ENCODE measurements around the gene ADGRG1.
A peak's percentile ranks its signal among the peaks of the same experiment; 100 is the strongest.

Gene ADGRG1

GRCh38 chr16:57667048-57667525, 38.7 kb downstream of the ADGRG1 start:
- Histone ChIP-seq H3K27ac (ENCODE audit: extremely low read depth, low read depth, low read length) (no peak overlapping the region), H3K4me1 (ENCODE audit: control insufficient read depth, insufficient read depth, low read length) (no peaks in the 10 kb centered on the region), H3K36me3 (ENCODE audit: control insufficient read depth in 2 of 2, insufficient read depth in 1 of 2, low read length in 2 of 2) (no peaks in the 10 kb centered on the region), H3K9me3 (ENCODE audit: control insufficient read depth, insufficient read depth, low read depth, low read length) (no peaks in the 10 kb centered on the region), H3K4me3 (ENCODE audit: low read depth, low read length) (no peak overlapping the region)
- TF ChIP-seq, protein P1, sequence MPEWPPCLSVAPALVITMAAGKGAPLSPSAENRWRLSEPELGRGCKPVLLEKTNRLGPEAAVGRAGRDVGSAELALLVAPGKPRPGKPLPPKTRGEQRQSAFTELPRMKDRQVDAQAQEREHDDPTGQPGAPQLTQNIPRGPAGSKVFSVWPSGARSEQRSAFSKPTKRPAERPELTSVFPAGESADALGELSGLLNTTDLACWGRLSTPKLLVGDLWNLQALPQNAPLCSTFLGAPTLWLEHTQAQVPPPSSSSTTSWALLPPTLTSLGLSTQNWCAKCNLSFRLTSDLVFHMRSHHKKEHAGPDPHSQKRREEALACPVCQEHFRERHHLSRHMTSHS (tag by site-specific recombination; IDR thresholded peaks at IDR 0.05): no peak
- TF ChIP-seq ZNF132 (tag by site-specific recombination; IDR thresholded peaks at IDR 0.05; ENCODE audit: borderline replicate concordance) (no peak), ZEB2 (tag by site-specific recombination; IDR thresholded peaks at IDR 0.05) (no peak), MZF1 (tag by site-specific recombination; IDR thresholded peaks at IDR 0.05; ENCODE audit: borderline replicate concordance) (no peak), ZNF169 (tag by site-specific recombination; IDR thresholded peaks at IDR 0.05) (no peak), BCL6B (tag by site-specific recombination; IDR thresholded peaks at IDR 0.05) (no peak), MYNN (tag by site-specific recombination; IDR thresholded peaks at IDR 0.05; ENCODE audit: borderline replicate concordance) (no peak), SCRT2 (tag by site-specific recombination; IDR thresholded peaks at IDR 0.05) (no peak), ZNF2 (tag by site-specific recombination; IDR thresholded peaks at IDR 0.05) (no peak), ZNF10 (tag by site-specific recombination; IDR thresholded peaks at IDR 0.05) (no peak), ZNF623 (tag by site-specific recombination; IDR thresholded peaks at IDR 0.05) (no peak)
- TF ChIP-seq, protein P2, sequence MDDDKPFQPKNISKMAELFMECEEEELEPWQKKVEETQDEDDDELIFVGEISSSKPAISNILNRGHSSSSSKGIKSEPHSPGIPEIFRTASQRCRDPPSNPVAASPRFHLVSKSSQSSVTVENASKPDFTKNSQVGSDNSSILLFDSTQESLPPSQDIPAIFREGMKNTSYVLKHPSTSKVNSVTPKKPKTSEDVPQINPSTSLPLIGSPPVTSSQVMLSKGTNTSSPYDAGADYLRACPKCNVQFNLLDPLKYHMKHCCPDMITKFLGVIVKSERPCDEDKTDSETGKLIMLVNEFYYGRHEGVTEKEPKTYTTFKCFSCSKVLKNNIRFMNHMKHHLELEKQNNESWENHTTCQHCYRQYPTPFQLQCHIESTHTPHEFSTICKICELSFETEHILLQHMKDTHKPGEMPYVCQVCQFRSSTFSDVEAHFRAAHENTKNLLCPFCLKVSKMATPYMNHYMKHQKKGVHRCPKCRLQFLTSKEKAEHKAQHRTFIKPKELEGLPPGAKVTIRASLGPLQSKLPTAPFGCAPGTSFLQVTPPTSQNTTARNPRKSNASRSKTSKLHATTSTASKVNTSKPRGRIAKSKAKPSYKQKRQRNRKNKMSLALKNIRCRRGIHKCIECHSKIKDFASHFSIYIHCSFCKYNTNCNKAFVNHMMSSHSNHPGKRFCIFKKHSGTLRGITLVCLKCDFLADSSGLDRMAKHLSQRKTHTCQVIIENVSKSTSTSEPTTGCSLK (tag by site-specific recombination; IDR thresholded peaks at IDR 0.05): no peak
- TF ChIP-seq, protein P3, sequence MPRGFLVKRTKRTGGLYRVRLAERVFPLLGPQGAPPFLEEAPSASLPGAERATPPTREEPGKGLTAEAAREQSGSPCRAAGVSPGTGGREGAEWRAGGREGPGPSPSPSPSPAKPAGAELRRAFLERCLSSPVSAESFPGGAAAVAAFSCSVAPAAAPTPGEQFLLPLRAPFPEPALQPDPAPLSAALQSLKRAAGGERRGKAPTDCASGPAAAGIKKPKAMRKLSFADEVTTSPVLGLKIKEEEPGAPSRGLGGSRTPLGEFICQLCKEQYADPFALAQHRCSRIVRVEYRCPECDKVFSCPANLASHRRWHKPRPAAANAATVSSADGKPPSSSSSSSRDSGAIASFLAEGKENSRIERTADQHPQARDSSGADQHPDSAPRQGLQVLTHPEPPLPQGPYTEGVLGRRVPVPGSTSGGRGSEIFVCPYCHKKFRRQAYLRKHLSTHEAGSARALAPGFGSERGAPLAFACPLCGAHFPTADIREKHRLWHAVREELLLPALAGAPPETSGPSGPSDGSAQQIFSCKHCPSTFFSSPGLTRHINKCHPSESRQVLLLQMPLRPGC (tag by site-specific recombination; IDR thresholded peaks at IDR 0.05): no peak
- TF ChIP-seq, protein P4, sequence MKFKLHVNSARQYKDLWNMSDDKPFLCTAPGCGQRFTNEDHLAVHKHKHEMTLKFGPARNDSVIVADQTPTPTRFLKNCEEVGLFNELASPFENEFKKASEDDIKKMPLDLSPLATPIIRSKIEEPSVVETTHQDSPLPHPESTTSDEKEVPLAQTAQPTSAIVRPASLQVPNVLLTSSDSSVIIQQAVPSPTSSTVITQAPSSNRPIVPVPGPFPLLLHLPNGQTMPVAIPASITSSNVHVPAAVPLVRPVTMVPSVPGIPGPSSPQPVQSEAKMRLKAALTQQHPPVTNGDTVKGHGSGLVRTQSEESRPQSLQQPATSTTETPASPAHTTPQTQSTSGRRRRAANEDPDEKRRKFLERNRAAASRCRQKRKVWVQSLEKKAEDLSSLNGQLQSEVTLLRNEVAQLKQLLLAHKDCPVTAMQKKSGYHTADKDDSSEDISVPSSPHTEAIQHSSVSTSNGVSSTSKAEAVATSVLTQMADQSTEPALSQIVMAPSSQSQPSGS (tag by site-specific recombination; IDR thresholded peaks at IDR 0.05; ENCODE audit: low read depth): no peak
- ChIA-PET POLR2A (no interaction called here), CTCF (interaction anchor here (0.6 to 1.6 kb wide), 4 partner anchors 9 to 76 kb away, joined by 3 to 9 read pairs (median 4); no protein-coding TSS in a partner anchor)

DNA sequence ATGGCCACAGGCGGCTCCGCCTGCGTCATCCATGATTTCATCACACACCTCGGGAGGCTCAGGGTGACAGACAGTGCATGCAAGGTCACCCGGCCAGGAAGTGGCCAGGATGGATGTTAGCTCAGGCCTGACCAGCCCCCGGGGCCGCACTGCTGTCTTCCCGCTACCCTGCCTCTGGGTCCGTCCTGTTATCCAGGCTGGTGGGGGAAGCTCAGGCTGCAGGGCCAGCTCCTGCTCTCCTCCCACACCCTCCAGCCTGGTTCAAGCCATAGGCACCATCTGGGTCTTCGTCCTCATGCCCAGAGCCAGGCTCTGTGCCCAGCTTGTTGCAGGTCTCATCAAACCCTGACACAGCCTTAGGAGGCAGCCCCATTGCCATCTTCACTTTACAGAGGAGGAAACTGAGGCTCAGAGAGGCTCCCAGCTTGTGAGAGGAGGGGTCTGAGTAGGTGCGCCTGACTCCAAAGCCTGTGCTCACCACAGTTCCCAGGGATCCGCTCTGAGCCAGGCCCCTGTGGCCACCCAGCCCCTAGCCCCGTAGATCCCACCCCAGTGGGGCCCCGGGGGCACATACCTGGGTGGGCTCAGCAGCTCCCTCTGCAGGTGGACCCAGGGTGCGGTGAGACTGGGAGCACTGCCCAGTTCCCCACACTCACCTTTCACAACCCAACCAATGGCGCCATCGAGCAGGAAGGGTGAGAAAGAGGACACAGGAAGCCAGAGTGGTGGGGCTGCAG, 39.3 kb downstream of the ADGRG1 start:
- no peak overlapping the region for H3K27ac ChIP-seq (ENCODE audit: extremely low read depth, low read depth, low read length)
- no peaks in the 10 kb centered on the region for H3K36me3 ChIP-seq (ENCODE audit: control insufficient read depth in 2 of 2, insufficient read depth in 1 of 2, low read length in 2 of 2)
- H3K4me1 ChIP-seq (ENCODE audit: control insufficient read depth, insufficient read depth, low read length): no peaks in the 10 kb centered on the region
- TF ChIP-seq ZNF133 (tag by site-specific recombination; IDR thresholded peaks at IDR 0.05): no peak
- TF ChIP-seq GLIS1 (tag by site-specific recombination; IDR thresholded peaks at IDR 0.05): no peak
- no peak for TF ChIP-seq ZNF280D (tag by site-specific recombination; IDR thresholded peaks at IDR 0.05)
- TF ChIP-seq CTCF (tag by site-specific recombination; IDR thresholded peaks at IDR 0.05): 0 out of 2 replicates have a peak, but pooled peaks have one; percentile 23
- H3K9me3 ChIP-seq (ENCODE audit: control insufficient read depth, insufficient read depth, low read depth, low read length): no peaks in the 10 kb centered on the region
- no peak overlapping the region for H3K4me3 ChIP-seq (ENCODE audit: low read depth, low read length)
- CTCF ChIA-PET: interaction anchor here (0.6 to 1.6 kb wide), 5 partner anchors 8 to 77 kb away, joined by 3 to 9 read pairs (median 4); no protein-coding TSS in a partner anchor
- POLR2A ChIA-PET: no interaction called here
